ENCODE data around the gene GNAO1. TPM values are rescaled to one million over a fixed set of nuclear protein-coding genes. Genes with fewer than 3 reads are reported as not detected.

Gene GNAO1
- polyA plus RNA-seq, 1 donor (not counting 4 experiments of a cell fraction or from before 2014, with no cell fraction given) = 0.13 TPM

DNA sequence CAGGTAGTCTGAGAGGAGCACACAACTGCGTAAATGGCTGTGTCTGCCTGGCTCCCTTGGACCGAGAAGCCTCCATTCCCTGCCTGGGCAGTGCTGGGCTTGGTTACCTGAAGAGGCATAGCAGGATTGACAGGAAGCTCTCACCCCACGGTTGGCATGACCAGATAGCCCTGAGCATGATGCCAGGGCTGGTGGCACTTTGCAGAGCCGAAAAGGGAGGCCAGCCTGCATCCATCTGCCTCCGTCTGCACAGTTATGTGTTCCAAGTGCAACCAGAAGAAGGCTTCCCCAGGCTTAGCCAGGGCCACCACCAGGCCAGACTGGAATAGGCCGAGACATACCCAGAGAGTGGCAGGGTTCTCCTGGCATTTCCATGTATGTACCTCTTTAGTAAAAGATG, 36.6 kb downstream of the GNAO1 start:
- H4K20me1 ChIP-seq (ENCODE audit: control insufficient read depth, extremely low read depth, insufficient read depth, low read length) = no peaks in the 10 kb centered on the region
- H3K27ac ChIP-seq (ENCODE audit: control insufficient read depth, insufficient read depth, low read length) = no peak overlapping the region
- no peak overlapping the region for H3K4me3 ChIP-seq (ENCODE audit: control insufficient read depth in 2 of 3, extremely low read depth in 1 of 3, insufficient read depth in 2 of 3, low read depth in 1 of 3, low read length in 3 of 3)
- no peaks in the 10 kb centered on the region for H3K9me3 ChIP-seq (ENCODE audit: control insufficient read depth, low read depth, low read length)
- H2AFZ ChIP-seq (ENCODE audit: control insufficient read depth, low read length) = no peak overlapping the region
- no peaks in the 10 kb centered on the region for H3K79me2 ChIP-seq (ENCODE audit: control insufficient read depth, insufficient read depth, low read length)
- no peaks in the 10 kb centered on the region for H3K9me1 ChIP-seq (ENCODE audit: control insufficient read depth, extremely low read depth, insufficient read depth, low read length)
- dilution Hi-C loops (cut with MboI; ENCODE audit: extremely low pct_ligation_motif_present, low sequenced_read_pairs) = no loop called here
- H3K27me3 ChIP-seq (ENCODE audit: control insufficient read depth, extremely low read depth, insufficient read depth, low read length) = peaks cover 6% of the 10 kb centered on the region
- H3K4me1 ChIP-seq (ENCODE audit: control insufficient read depth, extremely low read depth, insufficient read depth, low read length) = no peaks in the 10 kb centered on the region
- TF ChIP-seq EZH2 (IDR thresholded peaks at IDR 0.05; ENCODE audit: low read length) (no peak), CTCF (optimal IDR thresholded peaks at IDR 0.05 in 1 of 3, IDR thresholded peaks at IDR 0.05 in 1 of 3, conservative IDR thresholded peaks at IDR 0.05 in 1 of 3; ENCODE audit: extremely low read depth in 1 of 3, insufficient read depth in 2 of 3, low read length in 3 of 3) (no peak)
- H3K36me3 ChIP-seq (ENCODE audit: control insufficient read depth in 2 of 2, extremely low read depth in 1 of 2, insufficient read depth in 2 of 2, low read length in 2 of 2) = no peaks in the 10 kb centered on the region
- DNase-seq (ENCODE audit: low read depth, low spot score) (no peak), FAIRE-seq (no peak)
- no peak overlapping the region for H3K4me2 ChIP-seq (ENCODE audit: control insufficient read depth, extremely low read depth, insufficient read depth, low read depth, low read length)
- H3K9ac ChIP-seq (ENCODE audit: control insufficient read depth, extremely low read depth, insufficient read depth, low read length) = no peak overlapping the region

GRCh38 chr16:56228476-56228875, 37.2 kb downstream of the GNAO1 start:
- H3K9me3 ChIP-seq (ENCODE audit: control insufficient read depth, low read depth, low read length) = no peaks in the 10 kb centered on the region
- H3K9me1 ChIP-seq (ENCODE audit: control insufficient read depth, extremely low read depth, insufficient read depth, low read length) = no peaks in the 10 kb centered on the region
- no peak for DNase-seq (ENCODE audit: low read depth, low spot score)
- peaks cover 6% of the 10 kb centered on the region for H3K27me3 ChIP-seq (ENCODE audit: control insufficient read depth, extremely low read depth, insufficient read depth, low read length)
- dilution Hi-C loops (cut with MboI; ENCODE audit: extremely low pct_ligation_motif_present, low sequenced_read_pairs) = no loop called here
- H3K9ac ChIP-seq (ENCODE audit: control insufficient read depth, extremely low read depth, insufficient read depth, low read length) = no peak overlapping the region
- no peak overlapping the region for H3K27ac ChIP-seq (ENCODE audit: control insufficient read depth, insufficient read depth, low read length)
- no peaks in the 10 kb centered on the region for H3K4me1 ChIP-seq (ENCODE audit: control insufficient read depth, extremely low read depth, insufficient read depth, low read length)
- no peak overlapping the region for H3K4me3 ChIP-seq (ENCODE audit: control insufficient read depth in 2 of 3, extremely low read depth in 1 of 3, insufficient read depth in 2 of 3, low read depth in 1 of 3, low read length in 3 of 3)
- no peak overlapping the region for H3K4me2 ChIP-seq (ENCODE audit: control insufficient read depth, extremely low read depth, insufficient read depth, low read depth, low read length)
- H3K79me2 ChIP-seq (ENCODE audit: control insufficient read depth, insufficient read depth, low read length) = no peaks in the 10 kb centered on the region
- TF ChIP-seq CTCF (optimal IDR thresholded peaks at IDR 0.05 in 1 of 3, IDR thresholded peaks at IDR 0.05 in 1 of 3, conservative IDR thresholded peaks at IDR 0.05 in 1 of 3; ENCODE audit: extremely low read depth in 1 of 3, insufficient read depth in 2 of 3, low read length in 3 of 3) = no peak
- TF ChIP-seq EZH2 (IDR thresholded peaks at IDR 0.05; ENCODE audit: low read length) = no peak
- no peak overlapping the region for H2AFZ ChIP-seq (ENCODE audit: control insufficient read depth, low read length)
- no peaks in the 10 kb centered on the region for H4K20me1 ChIP-seq (ENCODE audit: control insufficient read depth, extremely low read depth, insufficient read depth, low read length)
- FAIRE-seq = no peak
- no peaks in the 10 kb centered on the region for H3K36me3 ChIP-seq (ENCODE audit: control insufficient read depth in 2 of 2, extremely low read depth in 1 of 2, insufficient read depth in 2 of 2, low read length in 2 of 2)

All from keratinocyte (primary cell).